PFSK-1 (cell line): ENCODE measurements around the gene ALX4.

ENCODE experiments used
- FOXP2 ChIP-seq: optimal IDR thresholded peaks from 2 replicates; pipeline ENCODE3; 2011; ENCODE audit warnings: borderline replicate concordance, control low read depth, inconsistent platforms; ENCODE audit not compliant: insufficient read depth; ENCODE audit errors: extremely low read length, extremely low read depth
- POLR2AphosphoS5 ChIP-seq: IDR thresholded peaks from 2 replicates; pipeline ENCODE4 v1.6.1; 2012; ENCODE audit warnings: low read depth, mild to moderate bottlenecking, control low read depth, low read length, moderate library complexity
- REST ChIP-seq, 2 experiments: IDR thresholded peaks; 2 replicates each; pipeline versions ENCODE4 v1.6.1 to v1.8.0; 2011 to 2012; ENCODE audit warnings: low read depth in 2 of 2, low read length in 2 of 2, control low read depth in 1 of 2, inconsistent platforms in 1 of 2, mild to moderate bottlenecking in 1 of 2, moderate library complexity in 1 of 2; ENCODE audit not compliant: insufficient read depth in 1 of 2
- SIN3A ChIP-seq: IDR thresholded peaks from 2 replicates; pipeline ENCODE4 v1.6.1; 2012; ENCODE audit warnings: mild to moderate bottlenecking, low read length, moderate library complexity, borderline replicate concordance; ENCODE audit not compliant: insufficient read depth
- TAF1 ChIP-seq: IDR thresholded peaks from 2 replicates; pipeline ENCODE4 v1.6.1; 2012; ENCODE audit warnings: low read length, control low read depth, borderline replicate concordance; ENCODE audit not compliant: insufficient read depth

The ALX4 gene

GRCh38 chr11:44266056-44266780, 43.7 kb downstream of the ALX4 start:
- TF ChIP-seq POLR2AphosphoS5 (no peak), TAF1 (no peak), REST (IDR thresholded peaks at IDR 0.05; ENCODE audit: insufficient read depth in 1 of 2, low read depth in 2 of 2, low read length in 2 of 2) (no peak), SIN3A (no peak), FOXP2 (no peak)

- TF ChIP-seq REST (IDR thresholded peaks at IDR 0.05; ENCODE audit: insufficient read depth in 1 of 2, low read depth in 2 of 2, low read length in 2 of 2) (no peak), FOXP2 (no peak), TAF1 (no peak), POLR2AphosphoS5 (no peak), SIN3A (no peak)
Observed at GRCh38 chr11:44264761-44265160, 45.2 kb downstream of the ALX4 start.

GRCh38 chr11:44264438-44264749, 45.5 kb downstream of the ALX4 start:
- TF ChIP-seq FOXP2 (no peak), TAF1 (no peak), SIN3A (no peak), REST (IDR thresholded peaks at IDR 0.05; ENCODE audit: insufficient read depth in 1 of 2, low read depth in 2 of 2, low read length in 2 of 2) (no peak), POLR2AphosphoS5 (no peak)

GRCh38 chr11:44263738-44264437, 46.1 kb downstream of the ALX4 start:
- no peak for TF ChIP-seq POLR2AphosphoS5
- no peak for TF ChIP-seq TAF1
- no peak for TF ChIP-seq REST (IDR thresholded peaks at IDR 0.05; ENCODE audit: insufficient read depth in 1 of 2, low read depth in 2 of 2, low read length in 2 of 2)
- TF ChIP-seq SIN3A, result no peak
- no peak for TF ChIP-seq FOXP2
